ENCODE results near the gene DSCAML1. TPM values are rescaled to one million over a fixed set of nuclear protein-coding genes. Genes with fewer than 3 reads are reported as not detected.
A peak's percentile ranks its signal among the peaks of the same experiment; 100 is the strongest.

Gene DSCAML1
- total RNA-seq, 1 experiment from 2014 or later: 0.90 TPM

- no peak for TF ChIP-seq AFF4 (CRISPR knock-in tag; IDR thresholded peaks at IDR 0.05; ENCODE audit: borderline replicate concordance)
- TF ChIP-seq JUN (CRISPR knock-in tag; IDR thresholded peaks at IDR 0.05): no peak
- no peak for TF ChIP-seq ZNF232 (CRISPR knock-in tag; IDR thresholded peaks at IDR 0.05)
- TF ChIP-seq IRF2 (CRISPR knock-in tag; IDR thresholded peaks at IDR 0.05; ENCODE audit: borderline replicate concordance, low read depth): no peak
- no peak for TF ChIP-seq ZMAT4 (CRISPR knock-in tag; IDR thresholded peaks at IDR 0.05)
- no peak for TF ChIP-seq ZBTB21 (CRISPR knock-in tag; IDR thresholded peaks at IDR 0.05; ENCODE audit: borderline replicate concordance)
- TF ChIP-seq NFE2L1 (CRISPR knock-in tag; IDR thresholded peaks at IDR 0.05): no peak
- TF ChIP-seq ZNF263 (CRISPR knock-in tag; IDR thresholded peaks at IDR 0.05; ENCODE audit: low read depth): no peak
Measured at GRCh38 chr11:117735350-117735977, 61.6 kb downstream of the DSCAML1 start (continued).

GRCh38 chr11:117734601-117735024, 62.4 kb downstream of the DSCAML1 start:
- H3K9me3 Mint-ChIP-seq: no peaks in the 10 kb centered on the region
- peaks cover 9% of the 10 kb centered on the region for H3K27me3 Mint-ChIP-seq (ENCODE audit: low read depth)
- no peaks in the 10 kb centered on the region for H3K36me3 Mint-ChIP-seq
- ATAC-seq (peak; percentile 50), DNase-seq (ENCODE audit: low spot score) (no peak)
- CTCF ChIA-PET: interaction anchor here (0.9 to 1.4 kb wide), 3 partner anchors 9 to 309 kb away, joined by 3 to 4 read pairs (median 3); no protein-coding TSS in a partner anchor
- H3K27ac Mint-ChIP-seq: no peak overlapping the region; the same call in 1 of the 2 replicates
- no peak for TF ChIP-seq ZNF416 (CRISPR knock-in tag; IDR thresholded peaks at IDR 0.05)
- POLR2A ChIA-PET: interaction anchor here (0.6 kb wide), 1 partner anchor 199 kb away, joined by 4 read pairs; no protein-coding TSS in a partner anchor
- H3K4me1 Mint-ChIP-seq: peaks cover 45% of the 10 kb centered on the region
- H3K4me3 Mint-ChIP-seq: no peak overlapping the region

- TF ChIP-seq ATF3 (CRISPR knock-in tag; conservative IDR thresholded peaks at IDR 0.05): no peak
- TF ChIP-seq ZNF396 (CRISPR knock-in tag; IDR thresholded peaks at IDR 0.05; ENCODE audit: borderline replicate concordance): no peak
- no peak for TF ChIP-seq TEAD1 (CRISPR knock-in tag; IDR thresholded peaks at IDR 0.05)
- TF ChIP-seq FOXP1 (CRISPR knock-in tag; IDR thresholded peaks at IDR 0.05; ENCODE audit: borderline replicate concordance): no peak
- Mint-ChIP-seq H3K36me3 (no peaks in the 10 kb centered on the region), H3K27me3 (ENCODE audit: low read depth) (peaks cover 9% of the 10 kb centered on the region), H3K4me1 (peaks cover 45% of the 10 kb centered on the region), H3K27ac (no peak overlapping the region), H3K9me3 (no peaks in the 10 kb centered on the region), H3K4me3 (no peak overlapping the region)
- DNase-seq (ENCODE audit: low spot score): no peak
- ChIA-PET POLR2A (no interaction called here), CTCF (interaction anchor here (2.1 kb wide), 1 partner anchor 290 kb away, joined by 6 read pairs; no protein-coding TSS in a partner anchor)
- no peak for ATAC-seq
Measured at GRCh38 chr11:117733316-117733715, 63.7 kb downstream of the DSCAML1 start.

GRCh38 chr11:117731722-117732290, 65.2 kb downstream of the DSCAML1 start:
- DNase-seq (ENCODE audit: low spot score) (peak; percentile 30), ATAC-seq (peak; percentile 82)
- Mint-ChIP-seq H3K27me3 (ENCODE audit: low read depth) (peaks cover 9% of the 10 kb centered on the region), H3K4me3 (no peak overlapping the region), H3K36me3 (no peaks in the 10 kb centered on the region), H3K9me3 (no peaks in the 10 kb centered on the region), H3K4me1 (peaks cover 45% of the 10 kb centered on the region), H3K27ac (no peak overlapping the region)
- CTCF ChIA-PET: interaction anchor here (0.7 to 2.1 kb wide), 7 partner anchors 14 to 305 kb away, joined by 3 to 8 read pairs (median 5); no protein-coding TSS in a partner anchor
- POLR2A ChIA-PET: interaction anchor here (0.5 to 0.6 kb wide), 2 partner anchors 172 to 1333 kb away, joined by 3 to 4 read pairs; no protein-coding TSS in a partner anchor
- TF ChIP-seq ZNF232 (CRISPR knock-in tag; IDR thresholded peaks at IDR 0.05) (no peak), NR2C2 (CRISPR knock-in tag; IDR thresholded peaks at IDR 0.05) (no peak), ZNF423 (CRISPR knock-in tag; IDR thresholded peaks at IDR 0.05) (peak; percentile 72), ZNF425 (CRISPR knock-in tag; conservative IDR thresholded peaks at IDR 0.05) (no peak), ETV6 (CRISPR knock-in tag; IDR thresholded peaks at IDR 0.05) (peak; percentile 57; the same call in 1 of the 2 replicates), NR1H2 (CRISPR knock-in tag; IDR thresholded peaks at IDR 0.05) (no peak), SP1 (CRISPR knock-in tag; conservative IDR thresholded peaks at IDR 0.05) (no peak), USF2 (CRISPR knock-in tag; IDR thresholded peaks at IDR 0.05) (no peak)
